CD8-positive, alpha-beta memory T cell (primary cell): ENCODE measurements around the gene CLASRP. TPM values are rescaled to one million over a fixed set of nuclear protein-coding genes. Genes with fewer than 3 reads are reported as not detected.

Experiments used
- CTCF ChIA-PET: fragments of 350-600 bp; sonication (Branson Sonifier 250); formaldehyde crosslinking; loops from one replicate; lab custom pipeline; 2021; ENCODE audit warnings: antibody characterized with exemption; lab: Charles Lee
- POLR2A ChIA-PET: fragments of 350-600 bp; sonication (Branson Sonifier 250); formaldehyde crosslinking; loops from one replicate; lab custom pipeline; 2021; ENCODE audit warnings: antibody characterized with exemption; lab: Charles Lee
- DNase-seq, 5 donors: peaks; one replicate each; pipeline versions ENCODE4 v3.0.0 to v3.0.0-alpha.2; 2020 to 2022; ENCODE audit warnings: mixed read lengths in 1 of 5
- H3K27ac ChIP-seq: one replicate; pipeline ENCODE4 v1.7.0; 2013; ENCODE audit warnings: low read depth, mild to moderate bottlenecking, low read length, moderate library complexity
- H3K27me3 ChIP-seq: 2 replicates; pipeline ENCODE4 v1.7.0; 2013; ENCODE audit warnings: low read length, mild to moderate bottlenecking; ENCODE audit not compliant: insufficient read depth, poor library complexity, severe bottlenecking
- H3K36me3 ChIP-seq: 2 replicates; pipeline ENCODE4 v1.7.0; 2013; ENCODE audit warnings: mild to moderate bottlenecking, low read length, moderate library complexity; ENCODE audit not compliant: insufficient read depth
- H3K4me1 ChIP-seq: 2 replicates; pipeline ENCODE4 v1.7.0; 2013; ENCODE audit warnings: mild to moderate bottlenecking, low read length, moderate library complexity; ENCODE audit not compliant: insufficient read depth
- H3K4me3 ChIP-seq: 2 replicates; pipeline ENCODE4 v1.7.0; 2013; ENCODE audit warnings: mild to moderate bottlenecking, low read length
- H3K9me3 ChIP-seq: 2 replicates; pipeline ENCODE4 v1.7.0; 2013; ENCODE audit warnings: mild to moderate bottlenecking, low read length
- H3K27ac Mint-ChIP-seq, 8 donors: one replicate each; pipeline ENCODE4 v1.8.0; 2020 to 2021; ENCODE audit warnings: mixed read lengths in 8 of 8, mild to moderate bottlenecking in 6 of 8, inconsistent platforms in 3 of 8, moderate library complexity in 3 of 8
- H3K27me3 Mint-ChIP-seq, 2 donors: one replicate each; pipeline ENCODE4 v1.8.0; 2020 to 2021; ENCODE audit warnings: mixed read lengths in 2 of 2, mild to moderate bottlenecking in 1 of 2, moderate library complexity in 1 of 2
- H3K36me3 Mint-ChIP-seq, 3 donors: one replicate each; pipeline ENCODE4 v1.8.0; 2020 to 2021; ENCODE audit warnings: mixed read lengths in 3 of 3, inconsistent platforms in 1 of 3, mild to moderate bottlenecking in 1 of 3
- H3K4me1 Mint-ChIP-seq, 3 donors: one replicate each; pipeline ENCODE4 v1.8.0; 2020 to 2021; ENCODE audit warnings: mixed read lengths in 3 of 3, inconsistent platforms in 1 of 3, mild to moderate bottlenecking in 1 of 3
- H3K4me3 Mint-ChIP-seq, 7 donors: one replicate each; pipeline ENCODE4 v1.8.0; 2020 to 2021; ENCODE audit warnings: mixed read lengths in 7 of 7, mild to moderate bottlenecking in 6 of 7, moderate library complexity in 4 of 7, inconsistent platforms in 2 of 7
- H3K9me3 Mint-ChIP-seq, 5 donors: one replicate each; pipeline ENCODE4 v1.8.0; 2020 to 2022; ENCODE audit warnings: mixed read lengths in 5 of 5, mild to moderate bottlenecking in 3 of 5, moderate library complexity in 2 of 5, inconsistent platforms in 1 of 5
- polyA plus RNA-seq: library from polyadenylated mRNA; unstranded; fragments of 300-500 nt; fragmentation: Illumina TruSeq; gene quantifications from one replicate; pipeline ENCODE4 v1.2.3, GENCODE V29; 2021
- total RNA-seq, 2 experiments: library from RNA; stranded (reverse); gene quantifications; one replicate each; pipeline ENCODE4 v1.2.3, GENCODE V29; 2021

The CLASRP gene
- total and polyA plus RNA-seq, 3 experiments from 2014 or later, result 7.9 to 84.1 (median 75.5) TPM

- Mint-ChIP-seq H3K36me3 (peaks cover 0 to 7% (median 2%) of the 10 kb centered on the region in 3 donors), H3K4me1 (peaks cover 66 to 93% (median 87%) of the 10 kb centered on the region in 3 donors), H3K4me3 (peak overlapping the region in 3 of 7 donors; percentile 26 to 30 (median 27)), H3K9me3 (no peaks in the 10 kb centered on the region), H3K27ac (peak overlapping the region; percentile 8 to 83 (median 29)), H3K27me3 (no peaks in the 10 kb centered on the region)
- peak overlapping the region; percentile 27 for H3K27ac ChIP-seq
- H3K9me3 ChIP-seq, result no peaks in the 10 kb centered on the region
- H3K4me1 ChIP-seq, result peaks cover 64% of the 10 kb centered on the region
- ChIA-PET CTCF (interaction anchor here (1.4 kb wide), 2 partner anchors 10 to 27 kb away, joined by 3 to 7 read pairs; no protein-coding TSS in a partner anchor), POLR2A (no interaction called here)
- no peaks in the 10 kb centered on the region for H3K27me3 ChIP-seq
- H3K36me3 ChIP-seq, result no peaks in the 10 kb centered on the region
- no peak overlapping the region for H3K4me3 ChIP-seq
- DNase-seq, result no peak
These were observed 59.9 kb downstream of the CLASRP start for GRCh38 chr19:45098521-45099466.

- peaks cover 66 to 93% (median 87%) of the 10 kb centered on the region in 3 donors for H3K4me1 Mint-ChIP-seq
- H3K27me3 Mint-ChIP-seq, result no peaks in the 10 kb centered on the region
- H3K36me3 Mint-ChIP-seq, result peaks cover 0 to 7% (median 2%) of the 10 kb centered on the region in 3 donors
- peak overlapping the region; percentile 24 for H3K27ac ChIP-seq
- no peak for DNase-seq
- peak overlapping the region in 4 of 8 donors; percentile 29 to 77 (median 45) for H3K27ac Mint-ChIP-seq
- ChIA-PET CTCF (interaction anchor here (1.4 kb wide), 2 partner anchors 10 to 26 kb away, joined by 3 to 7 read pairs; no protein-coding TSS in a partner anchor), POLR2A (no interaction called here)
- H3K9me3 Mint-ChIP-seq, result no peaks in the 10 kb centered on the region
- peaks cover 64% of the 10 kb centered on the region for H3K4me1 ChIP-seq
- no peak overlapping the region for H3K4me3 ChIP-seq
- H3K4me3 Mint-ChIP-seq, result peak overlapping the region in 1 of 7 donors; percentile 64
- H3K36me3 ChIP-seq, result no peaks in the 10 kb centered on the region
- no peaks in the 10 kb centered on the region for H3K9me3 ChIP-seq
- no peaks in the 10 kb centered on the region for H3K27me3 ChIP-seq
These were observed 60.8 kb downstream of the CLASRP start for GRCh38 chr19:45099467-45100191.

DNA sequence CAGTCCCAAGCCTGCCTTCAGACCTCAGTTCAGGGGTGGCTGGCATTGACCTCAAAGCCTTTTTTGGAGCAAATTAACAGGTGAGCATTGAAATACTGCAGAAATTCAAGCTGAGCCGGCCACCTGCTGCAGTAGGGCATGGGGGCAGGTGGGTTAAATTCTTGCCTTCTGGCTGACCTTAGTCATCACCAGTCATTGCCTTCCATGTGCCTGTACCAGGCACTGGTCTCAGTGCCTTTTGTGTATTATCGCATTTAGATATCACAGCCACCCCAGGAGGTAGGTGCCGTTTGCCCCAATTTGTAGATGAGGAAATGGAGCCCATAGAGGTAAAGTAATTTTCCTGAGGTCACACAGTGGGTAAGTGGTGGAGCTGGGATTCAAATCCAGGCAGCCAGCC lies 61.4 kb downstream of the CLASRP start:
- DNase-seq, result no peak
- Histone ChIP-seq H3K4me3 (no peak overlapping the region), H3K27me3 (no peaks in the 10 kb centered on the region), H3K9me3 (no peaks in the 10 kb centered on the region), H3K4me1 (peaks cover 64% of the 10 kb centered on the region), H3K27ac (no peak overlapping the region), H3K36me3 (no peaks in the 10 kb centered on the region)
- ChIA-PET CTCF (no interaction called here), POLR2A (no interaction called here)
- Mint-ChIP-seq H3K4me1 (peaks cover 67 to 93% (median 87%) of the 10 kb centered on the region in 3 donors), H3K27ac (peak overlapping the region in 1 of 8 donors; percentile 55), H3K36me3 (peaks cover 0 to 5% (median 2%) of the 10 kb centered on the region in 3 donors), H3K27me3 (no peaks in the 10 kb centered on the region), H3K9me3 (no peaks in the 10 kb centered on the region), H3K4me3 (peak overlapping the region in 1 of 7 donors; percentile 13)

DNA sequence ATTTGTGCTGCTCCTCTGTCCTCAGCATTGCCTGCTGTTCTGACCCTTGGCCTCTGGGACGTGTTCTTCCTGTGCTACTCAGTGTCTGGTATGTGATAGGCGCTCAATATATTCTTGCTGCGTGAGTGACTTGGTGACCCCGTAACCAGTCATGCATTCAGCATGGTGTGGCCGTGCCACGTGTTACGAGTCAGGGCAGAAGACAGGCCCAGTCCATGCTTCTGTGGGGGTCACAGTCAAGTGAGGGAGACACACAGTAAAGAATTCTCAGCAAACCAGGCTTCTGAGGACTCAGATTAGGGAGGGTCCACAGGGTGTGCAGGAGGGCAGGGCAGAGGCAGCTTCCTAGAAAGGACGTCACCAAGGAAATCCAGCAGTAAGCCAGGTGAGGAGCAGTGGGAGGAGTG lies 62.0 kb downstream of the CLASRP start:
- H3K36me3 Mint-ChIP-seq, result peaks cover 0 to 5% (median 2%) of the 10 kb centered on the region in 3 donors
- ChIA-PET CTCF (interaction anchor here (4.6 kb wide), 1 partner anchor 8 kb away, joined by 22 read pairs; the partner anchor contains the start of gene PPP1R37), POLR2A (no interaction called here)
- H3K27ac ChIP-seq, result no peak overlapping the region
- H3K36me3 ChIP-seq, result no peaks in the 10 kb centered on the region
- H3K9me3 Mint-ChIP-seq, result no peaks in the 10 kb centered on the region
- no peaks in the 10 kb centered on the region for H3K27me3 Mint-ChIP-seq
- peak overlapping the region in 1 of 8 donors; percentile 55 for H3K27ac Mint-ChIP-seq
- H3K4me1 ChIP-seq, result peaks cover 64% of the 10 kb centered on the region
- DNase-seq, result no peak
- no peaks in the 10 kb centered on the region for H3K9me3 ChIP-seq
- H3K4me3 ChIP-seq, result no peak overlapping the region
- H3K4me3 Mint-ChIP-seq, result peak overlapping the region in 3 of 7 donors; percentile 18 to 72 (median 46)
- peaks cover 68 to 92% (median 87%) of the 10 kb centered on the region in 3 donors for H3K4me1 Mint-ChIP-seq
- H3K27me3 ChIP-seq, result no peaks in the 10 kb centered on the region

DNA sequence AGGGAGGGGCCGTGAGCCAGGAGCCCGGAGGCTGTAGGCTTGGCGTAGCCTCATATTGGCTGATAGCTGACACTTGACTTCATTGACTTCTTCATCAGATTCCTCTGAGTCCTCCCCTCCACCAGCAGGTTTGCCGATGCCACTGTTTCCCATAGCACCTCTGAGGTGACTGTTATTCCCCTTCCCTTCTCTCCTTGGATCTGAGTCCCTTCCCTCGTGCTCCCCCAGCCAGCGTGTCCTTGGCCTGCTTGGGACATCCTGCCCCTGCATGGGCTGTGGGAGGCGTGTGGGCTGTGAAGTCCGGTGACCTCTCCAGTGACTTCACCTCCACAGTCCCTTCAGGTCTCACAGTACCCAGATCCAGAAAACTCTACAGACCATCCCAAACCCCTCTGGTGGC lies 63.0 kb downstream of the CLASRP start:
- no peaks in the 10 kb centered on the region for H3K36me3 ChIP-seq
- no peaks in the 10 kb centered on the region for H3K9me3 ChIP-seq
- Mint-ChIP-seq H3K36me3 (peaks cover 0 to 5% (median 2%) of the 10 kb centered on the region in 3 donors), H3K27ac (peak overlapping the region in 5 of 8 donors; percentile 20 to 87 (median 60)), H3K27me3 (no peaks in the 10 kb centered on the region), H3K4me3 (peak overlapping the region in 1 of 7 donors; percentile 56), H3K9me3 (no peaks in the 10 kb centered on the region), H3K4me1 (peaks cover 59 to 82% (median 78%) of the 10 kb centered on the region in 3 donors)
- CTCF ChIA-PET, result interaction anchor here (1.1 to 4.6 kb wide), 2 partner anchors 9 to 63 kb away, joined by 3 to 22 read pairs; partner anchors contain the start of genes CLASRP and PPP1R37
- H3K27ac ChIP-seq, result no peak overlapping the region
- H3K4me1 ChIP-seq, result peaks cover 56% of the 10 kb centered on the region
- no peak for DNase-seq
- POLR2A ChIA-PET, result interaction anchor here (1.9 to 2.3 kb wide), 2 partner anchors 10 to 77 kb away, joined by 5 to 20 read pairs; partner anchors contain the start of genes BLOC1S3 and PPP1R37
- no peaks in the 10 kb centered on the region for H3K27me3 ChIP-seq
- no peak overlapping the region for H3K4me3 ChIP-seq

GRCh38 chr19:45102481-45102880 lies 63.6 kb downstream of the CLASRP start:
- Histone ChIP-seq H3K27ac (no peak overlapping the region), H3K9me3 (no peaks in the 10 kb centered on the region), H3K27me3 (no peaks in the 10 kb centered on the region), H3K4me3 (no peak overlapping the region), H3K4me1 (peaks cover 49% of the 10 kb centered on the region), H3K36me3 (no peaks in the 10 kb centered on the region)
- H3K4me3 Mint-ChIP-seq, result peak overlapping the region in 1 of 7 donors; percentile 88
- DNase-seq, result no peak
- peaks cover 0 to 5% (median 2%) of the 10 kb centered on the region in 3 donors for H3K36me3 Mint-ChIP-seq
- ChIA-PET POLR2A (interaction anchor here (1.6 to 2.3 kb wide), 3 partner anchors 10 to 76 kb away, joined by 4 to 20 read pairs (median 5); partner anchors contain the start of genes BLOC1S3 and PPP1R37), CTCF (interaction anchor here (1.0 to 4.6 kb wide), 7 partner anchors 10 to 76 kb away, joined by 3 to 22 read pairs (median 5); partner anchors contain the start of genes BLOC1S3, CLASRP, PPP1R37 and TRAPPC6A)
- H3K27ac Mint-ChIP-seq, result peak overlapping the region in 2 of 8 donors; percentile 28 to 85
- H3K4me1 Mint-ChIP-seq, result peaks cover 54 to 77% (median 71%) of the 10 kb centered on the region in 3 donors
- H3K27me3 Mint-ChIP-seq, result no peaks in the 10 kb centered on the region
- H3K9me3 Mint-ChIP-seq, result no peaks in the 10 kb centered on the region

DNA sequence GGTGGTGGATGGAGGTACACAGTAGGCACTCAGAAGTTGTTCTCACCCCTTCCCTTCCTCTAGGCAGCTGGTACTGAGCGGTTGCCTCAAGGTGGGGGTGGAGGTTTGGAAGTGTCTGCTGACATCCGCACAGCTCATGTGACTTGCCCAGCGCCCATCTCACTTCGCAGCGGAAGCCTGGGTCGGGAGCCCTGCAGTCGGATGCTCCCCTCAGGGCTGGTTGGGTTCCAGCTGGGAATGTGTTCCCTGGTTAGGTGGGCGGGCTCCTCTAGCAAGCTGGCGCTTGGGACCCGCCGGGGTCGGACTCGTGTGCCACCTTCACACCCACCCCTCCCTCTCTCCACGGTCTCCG lies 64.3 kb downstream of the CLASRP start:
- H3K4me1 ChIP-seq, result peaks cover 43% of the 10 kb centered on the region
- ChIA-PET POLR2A (interaction anchor here (0.5 to 2.3 kb wide), 4 partner anchors 11 to 76 kb away, joined by 3 to 20 read pairs (median 4); partner anchors contain the start of genes BLOC1S3 and PPP1R37), CTCF (interaction anchor here (0.9 to 4.6 kb wide), 8 partner anchors 10 to 75 kb away, joined by 3 to 22 read pairs (median 5); partner anchors contain the start of genes BLOC1S3, PPP1R37 and TRAPPC6A)
- H3K27me3 Mint-ChIP-seq, result no peaks in the 10 kb centered on the region
- peak overlapping the region in 6 of 7 donors; percentile 63 to 88 (median 71) for H3K4me3 Mint-ChIP-seq
- H3K4me1 Mint-ChIP-seq, result peaks cover 49 to 74% (median 65%) of the 10 kb centered on the region in 3 donors
- H3K9me3 Mint-ChIP-seq, result no peaks in the 10 kb centered on the region
- peak overlapping the region; percentile 45 for H3K4me3 ChIP-seq
- H3K27me3 ChIP-seq, result no peaks in the 10 kb centered on the region
- peak overlapping the region in 7 of 8 donors; percentile 28 to 88 (median 77) for H3K27ac Mint-ChIP-seq
- DNase-seq, result peak; percentile 20 to 75 (median 30)
- H3K27ac ChIP-seq, result no peak overlapping the region
- no peaks in the 10 kb centered on the region for H3K9me3 ChIP-seq
- H3K36me3 ChIP-seq, result no peaks in the 10 kb centered on the region
- peaks cover 0 to 5% (median 2%) of the 10 kb centered on the region in 3 donors for H3K36me3 Mint-ChIP-seq
